Measurements from ENCODE around the gene SMIM3. TPM values are rescaled to one million over a fixed set of nuclear protein-coding genes. Genes with fewer than 3 reads are reported as not detected.

SMIM3 gene
- polyA plus RNA-seq, 1 donor from 2014 or later, result 3.7 TPM

- H2AFZ ChIP-seq (ENCODE audit: low read depth, low read length), result no peak overlapping the region
- H3K4me3 ChIP-seq (ENCODE audit: low read length), result no peak overlapping the region
- peaks cover 7% of the 10 kb centered on the region for H3K27me3 ChIP-seq (ENCODE audit: insufficient read depth, low read depth, low read length)
- H3K9me2 ChIP-seq (ENCODE audit: insufficient read depth, low read length), result no peaks in the 10 kb centered on the region
- H3K9ac ChIP-seq (ENCODE audit: low read length), result no peak overlapping the region
- TF ChIP-seq CTCF (IDR thresholded peaks at IDR 0.05; ENCODE audit: poor library complexity, severe bottlenecking) (no peak), TAF1 (IDR thresholded peaks at IDR 0.05; ENCODE audit: low read depth) (no peak), EZH2 (IDR thresholded peaks at IDR 0.05; ENCODE audit: borderline replicate concordance, insufficient read depth, low read length, poor library complexity, severe bottlenecking) (no peak), POLR2AphosphoS5 (IDR thresholded peaks at IDR 0.05) (no peak)
- H3K27ac ChIP-seq (ENCODE audit: low read length), result no peak overlapping the region
- no peaks in the 10 kb centered on the region for H3F3A ChIP-seq (ENCODE audit: insufficient read depth, low read length, poor library complexity, severe bottlenecking)
- H3K9me3 ChIP-seq (ENCODE audit: low read length), result no peaks in the 10 kb centered on the region
- no peaks in the 10 kb centered on the region for H3K79me2 ChIP-seq (replicated peaks; ENCODE audit: insufficient read depth, low read length)
- H4K20me1 ChIP-seq (ENCODE audit: insufficient read depth), result no peaks in the 10 kb centered on the region
- H3K4me2 ChIP-seq (ENCODE audit: low read length), result no peak overlapping the region
- H3K36me3 ChIP-seq (ENCODE audit: insufficient read depth, low read length), result no peaks in the 10 kb centered on the region
Observed at GRCh38 chr5:150774145-150774544, 4.4 kb upstream of the SMIM3 start.

GRCh38 chr5:150777685-150778084 is 872 bp upstream of the SMIM3 start:
- Histone ChIP-seq H3K27me3 (ENCODE audit: insufficient read depth, low read depth, low read length) (peaks cover 7% of the 10 kb centered on the region), H3K36me3 (ENCODE audit: insufficient read depth, low read length) (no peaks in the 10 kb centered on the region), H3K4me2 (ENCODE audit: low read length) (no peak overlapping the region), H3K27ac (ENCODE audit: low read length) (no peak overlapping the region), H3K9ac (ENCODE audit: low read length) (no peak overlapping the region), H3K9me2 (ENCODE audit: insufficient read depth, low read length) (no peaks in the 10 kb centered on the region), H3K79me2 (replicated peaks; ENCODE audit: insufficient read depth, low read length) (no peaks in the 10 kb centered on the region), H3K4me3 (ENCODE audit: low read length) (no peak overlapping the region), H3K9me3 (ENCODE audit: low read length) (no peaks in the 10 kb centered on the region), H3F3A (ENCODE audit: insufficient read depth, low read length, poor library complexity, severe bottlenecking) (no peaks in the 10 kb centered on the region), H4K20me1 (ENCODE audit: insufficient read depth) (no peaks in the 10 kb centered on the region), H2AFZ (ENCODE audit: low read depth, low read length) (no peak overlapping the region)
- TF ChIP-seq POLR2AphosphoS5 (IDR thresholded peaks at IDR 0.05), result no peak

- Histone ChIP-seq H3K4me3 (ENCODE audit: low read length) (peak overlapping the region; percentile 70), H3K4me2 (ENCODE audit: low read length) (peak overlapping the region; percentile 45), H3K9me3 (ENCODE audit: low read length) (no peaks in the 10 kb centered on the region), H3F3A (ENCODE audit: insufficient read depth, low read length, poor library complexity, severe bottlenecking) (no peaks in the 10 kb centered on the region), H4K20me1 (ENCODE audit: insufficient read depth) (no peaks in the 10 kb centered on the region), H3K36me3 (ENCODE audit: insufficient read depth, low read length) (no peaks in the 10 kb centered on the region), H3K27ac (ENCODE audit: low read length) (no peak overlapping the region), H3K9me2 (ENCODE audit: insufficient read depth, low read length) (no peaks in the 10 kb centered on the region), H3K27me3 (ENCODE audit: insufficient read depth, low read depth, low read length) (peaks cover 7% of the 10 kb centered on the region), H3K79me2 (replicated peaks; ENCODE audit: insufficient read depth, low read length) (no peaks in the 10 kb centered on the region), H3K9ac (ENCODE audit: low read length) (peak overlapping the region; percentile 49), H2AFZ (ENCODE audit: low read depth, low read length) (peak overlapping the region; percentile 29)
- TF ChIP-seq POLR2AphosphoS5 (IDR thresholded peaks at IDR 0.05) (no peak), EP300 (conservative IDR thresholded peaks at IDR 0.05; ENCODE audit: poor library complexity, severe bottlenecking) (no peak), EZH2 (IDR thresholded peaks at IDR 0.05; ENCODE audit: borderline replicate concordance, insufficient read depth, low read length, poor library complexity, severe bottlenecking) (no peak), MXI1 (conservative IDR thresholded peaks at IDR 0.05; ENCODE audit: poor library complexity, severe bottlenecking) (no peak), REST (IDR thresholded peaks at IDR 0.05; ENCODE audit: borderline replicate concordance) (no peak), CTCF (IDR thresholded peaks at IDR 0.05; ENCODE audit: poor library complexity, severe bottlenecking) (no peak), SMC3 (conservative IDR thresholded peaks at IDR 0.05; ENCODE audit: poor library complexity) (no peak), RAD21 (conservative IDR thresholded peaks at IDR 0.05) (no peak), TAF1 (IDR thresholded peaks at IDR 0.05; ENCODE audit: low read depth) (no peak)
Observed at GRCh38 chr5:150778088-150778516, 455 bp upstream of the SMIM3 start.

Data from neural cell (in vitro differentiated cells).